IgD-negative memory B cell (primary cell): ENCODE data around the gene GLI3. TPM values are rescaled to one million over a fixed set of nuclear protein-coding genes. Genes with fewer than 3 reads are reported as not detected.

Experiments used
- H3K27ac Mint-ChIP-seq, 3 donors: one replicate each; pipeline ENCODE4 v1.8.0; 2020 to 2022; ENCODE audit warnings: mild to moderate bottlenecking in 3 of 3, mixed read lengths in 3 of 3, moderate library complexity in 1 of 3
- H3K27me3 Mint-ChIP-seq: one replicate; pipeline ENCODE4 v1.8.0; 2021; ENCODE audit warnings: mixed read lengths
- H3K36me3 Mint-ChIP-seq: one replicate; pipeline ENCODE4 v1.8.0; 2020; ENCODE audit warnings: mild to moderate bottlenecking, mixed read lengths
- H3K4me1 Mint-ChIP-seq, 3 donors: one replicate each; pipeline ENCODE4 v1.8.0; 2020 to 2022; ENCODE audit warnings: mixed read lengths in 3 of 3, mild to moderate bottlenecking in 1 of 3
- H3K4me3 Mint-ChIP-seq, 4 donors: one replicate each; pipeline ENCODE4 v1.8.0; 2020 to 2022; ENCODE audit warnings: mild to moderate bottlenecking in 4 of 4, mixed read lengths in 4 of 4, moderate library complexity in 3 of 4
- H3K9me3 Mint-ChIP-seq, 3 donors: one replicate each; pipeline ENCODE4 v1.8.0; 2020 to 2021; ENCODE audit warnings: mixed read lengths in 3 of 3, mild to moderate bottlenecking in 1 of 3
- polyA plus RNA-seq: library from polyadenylated mRNA; unstranded; fragments of 300-500 nt; fragmentation: Illumina TruSeq; gene quantifications from one replicate; pipeline ENCODE4 v1.2.3, GENCODE V29; 2021

GLI3 gene
- polyA plus RNA-seq, 1 donor from 2014 or later = not detected

DNA sequence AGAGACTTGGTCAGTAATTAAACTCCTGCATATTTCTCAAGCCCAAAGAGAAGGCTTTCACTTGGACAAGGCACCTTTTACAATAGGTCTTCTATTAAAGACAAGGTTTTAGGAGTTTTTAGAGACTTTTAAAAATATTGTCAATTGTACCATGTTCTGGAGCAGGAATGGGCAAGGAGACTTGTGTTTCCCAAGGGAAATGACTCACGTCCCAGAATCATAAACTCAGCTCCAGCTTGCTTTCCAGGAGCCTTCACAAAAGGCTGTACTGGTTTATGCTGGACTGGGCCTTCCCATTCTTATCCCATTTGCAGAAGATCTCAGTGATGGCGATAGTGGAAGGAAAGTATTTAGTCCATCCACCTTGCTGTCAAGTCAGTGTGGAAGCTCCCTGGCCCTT lies 7.8 kb upstream of the GLI3 start:
- Mint-ChIP-seq H3K27ac (no peak overlapping the region), H3K27me3 (peaks cover 2% of the 10 kb centered on the region), H3K36me3 (no peaks in the 10 kb centered on the region), H3K4me1 (no peaks in the 10 kb centered on the region), H3K4me3 (no peak overlapping the region), H3K9me3 (peaks cover 0 to 2% (median 0%) of the 10 kb centered on the region in 3 donors)

DNA sequence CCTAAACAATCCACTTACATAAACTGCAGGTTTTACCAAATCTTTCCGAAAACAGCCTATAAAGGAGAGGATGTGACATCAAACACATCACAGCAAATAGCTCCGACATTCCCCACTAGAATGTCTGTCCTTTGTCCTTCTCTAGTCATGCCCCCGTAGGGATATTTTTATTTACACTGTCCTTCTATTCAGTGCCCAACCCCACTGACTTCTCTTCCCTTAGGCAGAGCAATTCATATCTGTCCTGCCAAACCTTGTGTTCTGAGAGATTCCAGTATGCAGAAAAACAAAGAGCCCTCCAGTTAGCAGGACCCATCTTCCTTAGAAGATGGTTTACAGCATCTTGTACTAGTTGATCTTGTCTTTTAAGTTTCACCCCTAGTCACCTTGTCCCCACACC lies 5.4 kb upstream of the GLI3 start:
- Mint-ChIP-seq H3K27ac (no peak overlapping the region), H3K4me3 (no peak overlapping the region), H3K36me3 (no peaks in the 10 kb centered on the region), H3K27me3 (peaks cover 16% of the 10 kb centered on the region), H3K4me1 (peaks cover 0 to 6% (median 3%) of the 10 kb centered on the region in 3 donors), H3K9me3 (peaks cover 0 to 2% (median 0%) of the 10 kb centered on the region in 3 donors)

DNA sequence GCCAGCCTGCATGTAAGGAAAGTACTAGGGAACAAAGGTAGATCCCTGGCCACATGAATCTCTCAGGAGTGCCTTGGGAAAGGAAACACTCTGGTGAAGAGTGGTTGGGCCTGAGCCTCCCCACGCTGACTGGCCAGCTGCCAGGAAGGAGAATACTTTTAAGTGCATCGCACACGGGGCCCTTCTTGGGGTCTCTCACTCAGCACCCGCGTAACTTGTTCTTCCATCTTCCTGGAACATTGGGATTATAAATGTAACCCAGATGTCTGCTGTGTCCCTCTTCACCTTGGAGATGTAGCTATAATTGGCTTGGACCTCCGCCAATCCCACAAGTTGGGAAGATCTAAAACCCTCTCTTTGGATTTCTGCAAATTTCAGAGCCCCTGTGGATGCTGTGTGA lies 4.4 kb upstream of the GLI3 start:
- Mint-ChIP-seq H3K27ac (no peak overlapping the region), H3K27me3 (peaks cover 17% of the 10 kb centered on the region), H3K9me3 (peaks cover 0 to 2% (median 0%) of the 10 kb centered on the region in 3 donors), H3K36me3 (no peaks in the 10 kb centered on the region), H3K4me1 (peaks cover 0 to 6% (median 3%) of the 10 kb centered on the region in 3 donors), H3K4me3 (no peak overlapping the region)

DNA sequence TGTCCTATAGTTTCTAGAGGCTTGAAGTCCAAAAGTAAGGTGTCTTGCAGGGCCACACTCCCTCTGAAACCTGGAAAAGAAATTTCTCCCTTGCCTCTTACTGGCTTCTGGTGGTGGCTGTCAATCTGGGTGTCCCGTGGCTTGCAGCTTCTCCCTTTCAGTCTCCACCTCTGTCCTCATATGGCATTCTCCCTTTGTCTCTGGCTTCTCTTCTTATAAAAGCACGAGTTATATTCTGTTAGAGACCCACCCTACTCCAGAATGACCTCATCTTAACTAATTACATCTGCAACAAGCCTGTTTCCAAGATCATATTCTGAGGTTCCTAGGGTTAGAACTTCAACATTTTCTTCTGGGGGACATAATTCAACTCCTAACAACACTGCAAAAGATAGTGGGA lies 3.4 kb upstream of the GLI3 start:
- peaks cover 0 to 2% (median 0%) of the 10 kb centered on the region in 3 donors for H3K9me3 Mint-ChIP-seq
- H3K27me3 Mint-ChIP-seq = peaks cover 25% of the 10 kb centered on the region
- no peak overlapping the region for H3K27ac Mint-ChIP-seq
- peaks cover under 1% of the 10 kb centered on the region for H3K36me3 Mint-ChIP-seq
- peaks cover 0 to 9% (median 9%) of the 10 kb centered on the region in 3 donors for H3K4me1 Mint-ChIP-seq
- H3K4me3 Mint-ChIP-seq = no peak overlapping the region

- H3K4me3 Mint-ChIP-seq = peak overlapping the region; percentile 67 to 90 (median 79)
- peaks cover 29% of the 10 kb centered on the region for H3K27me3 Mint-ChIP-seq
- H3K27ac Mint-ChIP-seq = no peak overlapping the region
These were observed 1.8 kb upstream of the GLI3 start for GRCh38 chr7:42238709-42239366.

GRCh38 chr7:42237811-42238541 lies 967 bp upstream of the GLI3 start:
- peaks cover 0 to 2% (median 0%) of the 10 kb centered on the region in 3 donors for H3K9me3 Mint-ChIP-seq
- no peak overlapping the region for H3K27ac Mint-ChIP-seq
- H3K4me1 Mint-ChIP-seq = peaks cover 0 to 9% (median 9%) of the 10 kb centered on the region in 3 donors
- peak overlapping the region; percentile 67 to 90 (median 79) for H3K4me3 Mint-ChIP-seq
- peaks cover 29% of the 10 kb centered on the region for H3K27me3 Mint-ChIP-seq
- peaks cover 1% of the 10 kb centered on the region for H3K36me3 Mint-ChIP-seq

More at GRCh38 chr7:42238709-42239366, 1.8 kb upstream of the GLI3 start:
- peaks cover 0 to 9% (median 9%) of the 10 kb centered on the region in 3 donors for H3K4me1 Mint-ChIP-seq
- H3K36me3 Mint-ChIP-seq = peaks cover 1% of the 10 kb centered on the region
- H3K9me3 Mint-ChIP-seq = peaks cover 0 to 2% (median 0%) of the 10 kb centered on the region in 3 donors

DNA sequence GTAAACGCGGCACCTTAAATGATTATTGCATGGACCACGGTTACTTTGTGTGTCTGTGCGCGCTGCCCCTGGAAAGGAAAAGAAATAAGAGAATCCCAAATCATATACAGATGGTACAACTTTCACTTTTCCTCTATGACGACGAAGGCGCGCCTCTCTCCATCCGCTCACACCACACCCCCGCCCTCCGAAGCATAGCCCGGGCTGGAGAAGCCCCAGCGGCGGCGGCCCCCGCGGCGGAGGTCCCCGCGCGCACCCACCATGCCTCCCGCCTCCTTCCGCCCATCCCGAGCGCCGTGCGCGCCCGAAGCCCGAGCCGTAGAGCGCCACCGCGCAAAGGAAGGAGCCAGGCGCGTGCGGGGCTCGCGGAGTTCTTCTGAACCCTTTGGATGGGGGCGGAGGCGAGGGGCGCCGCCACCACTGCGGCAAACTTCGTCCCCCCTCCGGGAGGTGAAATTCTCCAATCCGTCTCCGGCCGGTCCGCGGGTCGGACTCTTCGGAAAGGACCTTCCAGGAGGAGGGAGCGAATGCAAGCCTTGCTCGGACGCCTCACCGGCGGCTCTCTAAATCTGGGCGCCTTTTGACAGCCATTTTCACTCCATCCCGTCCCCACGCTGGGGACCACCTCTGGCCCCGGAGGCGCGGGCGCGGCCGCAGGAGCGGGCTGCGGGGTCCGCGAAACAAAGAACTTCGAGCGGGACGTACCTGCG lies 588 bp downstream of the GLI3 start:
- H3K27me3 Mint-ChIP-seq = peaks cover 32% of the 10 kb centered on the region
- peaks cover 0 to 9% (median 9%) of the 10 kb centered on the region in 3 donors for H3K4me1 Mint-ChIP-seq
- H3K36me3 Mint-ChIP-seq = peaks cover 1% of the 10 kb centered on the region
- no peak overlapping the region for H3K27ac Mint-ChIP-seq
- H3K4me3 Mint-ChIP-seq = peak overlapping the region; percentile 39 to 82 (median 72)
- H3K9me3 Mint-ChIP-seq = no peaks in the 10 kb centered on the region

- Mint-ChIP-seq H3K9me3 (no peaks in the 10 kb centered on the region), H3K36me3 (peaks cover 1% of the 10 kb centered on the region), H3K4me3 (peak overlapping the region; percentile 39 to 82 (median 72)), H3K4me1 (peaks cover 0 to 9% (median 9%) of the 10 kb centered on the region in 3 donors), H3K27ac (no peak overlapping the region), H3K27me3 (peaks cover 32% of the 10 kb centered on the region)
These were observed 1.3 kb downstream of the GLI3 start for GRCh38 chr7:42235741-42236161.

DNA sequence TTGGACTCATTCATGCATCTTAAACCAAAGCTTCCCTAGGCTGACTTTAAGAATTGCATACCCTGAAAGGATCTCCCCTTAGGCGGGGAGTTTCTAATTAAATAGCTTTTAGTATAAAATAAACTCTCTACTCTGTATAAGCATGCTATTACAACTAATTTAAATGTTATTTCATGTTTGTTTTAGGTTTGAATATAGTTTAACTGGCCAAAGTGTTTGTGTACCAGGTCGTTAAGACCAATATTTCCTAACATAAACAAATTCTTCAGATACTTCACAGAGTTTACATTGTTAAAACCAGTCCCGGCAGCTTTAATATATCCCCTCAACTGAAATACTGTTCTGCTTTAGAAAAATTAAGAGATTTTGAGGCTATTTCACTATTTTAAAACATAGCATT lies 2.3 kb downstream of the GLI3 start:
- H3K9me3 Mint-ChIP-seq = no peaks in the 10 kb centered on the region
- no peak overlapping the region for H3K27ac Mint-ChIP-seq
- peaks cover 0 to 9% (median 9%) of the 10 kb centered on the region in 3 donors for H3K4me1 Mint-ChIP-seq
- peaks cover 1% of the 10 kb centered on the region for H3K36me3 Mint-ChIP-seq
- H3K27me3 Mint-ChIP-seq = peaks cover 36% of the 10 kb centered on the region
- no peak overlapping the region for H3K4me3 Mint-ChIP-seq

- H3K9me3 Mint-ChIP-seq = no peaks in the 10 kb centered on the region
- peaks cover 40% of the 10 kb centered on the region for H3K27me3 Mint-ChIP-seq
- peaks cover 0 to 9% (median 9%) of the 10 kb centered on the region in 3 donors for H3K4me1 Mint-ChIP-seq
- no peak overlapping the region for H3K27ac Mint-ChIP-seq
- H3K4me3 Mint-ChIP-seq = no peak overlapping the region
- H3K36me3 Mint-ChIP-seq = peaks cover 1% of the 10 kb centered on the region
These were observed 3.2 kb downstream of the GLI3 start for GRCh38 chr7:42233695-42234331.

DNA sequence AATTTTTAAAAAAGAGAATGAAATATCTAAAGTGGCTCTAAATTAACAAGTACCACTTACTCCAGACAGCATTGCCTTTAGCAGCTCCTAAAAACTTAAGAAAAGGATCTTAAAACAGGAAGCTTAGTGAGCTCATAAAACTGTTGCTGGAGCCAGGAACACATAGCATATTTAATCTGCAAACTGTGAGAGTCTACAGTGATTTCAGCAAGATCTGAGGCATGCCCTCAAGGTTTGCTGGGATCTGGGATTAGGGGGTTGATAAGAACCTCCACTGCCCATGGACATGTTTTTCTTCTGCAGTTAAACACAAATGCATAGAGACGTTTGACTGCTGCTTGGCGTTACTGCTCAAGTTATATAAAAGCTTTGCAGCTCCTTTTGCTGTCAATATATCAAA lies 3.8 kb downstream of the GLI3 start:
- Mint-ChIP-seq H3K9me3 (no peaks in the 10 kb centered on the region), H3K36me3 (peaks cover 1% of the 10 kb centered on the region), H3K4me1 (peaks cover 0 to 7% (median 5%) of the 10 kb centered on the region in 3 donors), H3K27me3 (peaks cover 35% of the 10 kb centered on the region), H3K27ac (no peak overlapping the region), H3K4me3 (no peak overlapping the region)

GRCh38 chr7:42232275-42232674 lies 4.7 kb downstream of the GLI3 start:
- H3K36me3 Mint-ChIP-seq = peaks cover 1% of the 10 kb centered on the region
- H3K27ac Mint-ChIP-seq = no peak overlapping the region
- no peaks in the 10 kb centered on the region for H3K9me3 Mint-ChIP-seq
- peaks cover 5 to 11% (median 6%) of the 10 kb centered on the region in 3 donors for H3K4me1 Mint-ChIP-seq
- peak overlapping the region in 1 of 4 donors; percentile 65 for H3K4me3 Mint-ChIP-seq
- H3K27me3 Mint-ChIP-seq = peaks cover 38% of the 10 kb centered on the region

DNA sequence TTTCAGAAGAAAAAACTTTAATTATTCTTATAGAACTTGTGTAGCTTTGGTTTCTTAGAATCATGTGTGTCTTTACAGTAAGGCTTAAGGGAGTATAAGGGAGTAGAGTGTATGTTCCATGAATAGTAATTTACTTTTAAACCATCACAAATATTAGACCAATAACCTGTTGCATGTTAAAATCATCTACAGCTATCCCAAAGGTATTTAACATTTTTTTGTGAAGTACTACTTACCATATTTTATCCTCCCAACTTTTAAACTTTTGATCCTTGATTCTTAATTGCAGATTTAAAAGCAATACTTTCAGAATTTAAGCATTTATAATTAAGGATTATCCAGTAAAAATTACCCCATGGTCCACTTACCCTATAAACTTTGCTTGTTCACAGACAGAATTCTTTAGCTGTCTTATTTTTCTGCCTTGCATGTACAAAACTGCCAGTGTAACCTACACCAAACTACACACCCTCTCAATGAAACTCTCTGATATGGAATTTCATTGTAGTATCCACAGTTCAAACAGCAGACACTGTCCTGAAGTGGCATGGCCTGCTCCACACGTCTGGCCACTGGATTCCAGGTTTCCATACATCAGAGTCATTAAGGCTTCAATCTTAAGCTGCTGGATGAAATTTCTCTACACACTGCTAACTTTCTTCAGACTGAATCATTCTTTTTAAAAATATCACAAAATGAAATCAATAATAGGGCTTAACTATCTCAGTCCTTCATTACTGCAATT lies 5.8 kb downstream of the GLI3 start:
- Mint-ChIP-seq H3K4me1 (peaks cover 5 to 13% (median 5%) of the 10 kb centered on the region in 3 donors), H3K27ac (no peak overlapping the region), H3K4me3 (no peak overlapping the region), H3K9me3 (no peaks in the 10 kb centered on the region), H3K36me3 (peaks cover 1% of the 10 kb centered on the region), H3K27me3 (peaks cover 45% of the 10 kb centered on the region)
